Bronchial epithelial cell (primary cell): ENCODE results near the gene RPRD1B. TPM values are rescaled to one million over a fixed set of nuclear protein-coding genes. Genes with fewer than 3 reads are reported as not detected.

Experiments
- DNase-seq: peaks from one replicate; pipeline ENCODE4 v3.0.0-alpha.2; 2010; ENCODE audit warnings: low read depth
- FAIRE-seq: peaks from 2 replicates; lab custom pipeline; 2011; peaks lifted over from hg19 to GRCh38; lab: Jason Lieb, UNC
- H3K27me3 ChIP-seq: 2 replicates; pipeline ENCODE4 v1.5.1; 2011; ENCODE audit warnings: low read length; ENCODE audit not compliant: control insufficient read depth, insufficient read depth
- H3K36me3 ChIP-seq: 2 replicates; pipeline ENCODE4 v1.5.1; 2011; ENCODE audit warnings: low read length; ENCODE audit not compliant: control insufficient read depth, insufficient read depth
- H3K4me3 ChIP-seq: 2 replicates; pipeline ENCODE4 v1.5.1; 2011; ENCODE audit warnings: mild to moderate bottlenecking, low read depth, low read length, control low read depth
- total RNA-seq: library from RNA; depleted of rRNA; stranded (reverse); fragments of >200 nt; gene quantifications from 2 replicates; pipeline ENCODE4 v1.2.1, GENCODE V29; 2014
- TF ChIP-seq, protein P1 (sequence below): IDR thresholded peaks from 2 replicates; pipeline ENCODE4 v1.5.1; 2011; ENCODE audit warnings: mild to moderate bottlenecking, moderate library complexity, low read length, control low read depth, inconsistent platforms; ENCODE audit not compliant: insufficient read depth, severe bottlenecking

RPRD1B gene
- total RNA-seq, 1 donor from 2014 or later, result 18.7 TPM

DNA sequence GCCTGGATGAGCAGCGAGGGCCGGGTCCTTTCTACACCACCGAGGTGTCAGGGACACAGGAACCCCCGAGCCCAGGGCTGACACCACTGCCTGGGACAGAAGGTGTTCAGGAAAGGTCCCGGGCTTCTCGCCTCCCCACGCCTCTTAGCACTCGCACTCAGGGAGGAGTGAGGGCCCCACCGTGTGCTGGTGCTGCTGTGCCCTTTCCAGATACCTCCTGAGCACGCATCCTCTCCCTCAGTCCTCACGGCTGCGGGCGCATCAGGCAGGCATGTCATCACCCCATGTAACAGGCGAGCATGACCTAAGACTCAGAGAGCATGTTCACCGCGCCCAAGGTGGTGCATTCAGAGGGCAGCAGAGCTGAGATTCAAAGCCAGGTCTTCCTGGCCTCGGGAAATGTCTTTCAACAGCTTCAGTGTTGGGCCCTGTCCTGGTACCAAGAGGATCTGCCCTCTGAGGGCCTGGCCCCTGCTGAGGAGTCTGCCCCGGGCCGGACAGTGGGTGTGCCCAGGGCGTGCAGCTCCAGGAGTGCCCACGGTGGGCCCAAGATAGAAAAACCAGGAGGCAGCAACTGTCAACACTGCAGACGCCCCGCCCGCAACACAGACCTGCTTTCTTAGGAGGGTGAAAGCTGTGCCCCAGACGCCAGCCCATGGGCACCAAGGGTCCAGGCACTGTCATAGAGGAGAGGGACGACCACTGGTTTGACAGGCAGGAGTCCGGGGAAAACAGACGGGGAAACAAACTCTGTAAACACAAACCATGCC, 102.3 kb downstream of the RPRD1B start:
- DNase-seq, result no peak
- TF ChIP-seq, protein P1, sequence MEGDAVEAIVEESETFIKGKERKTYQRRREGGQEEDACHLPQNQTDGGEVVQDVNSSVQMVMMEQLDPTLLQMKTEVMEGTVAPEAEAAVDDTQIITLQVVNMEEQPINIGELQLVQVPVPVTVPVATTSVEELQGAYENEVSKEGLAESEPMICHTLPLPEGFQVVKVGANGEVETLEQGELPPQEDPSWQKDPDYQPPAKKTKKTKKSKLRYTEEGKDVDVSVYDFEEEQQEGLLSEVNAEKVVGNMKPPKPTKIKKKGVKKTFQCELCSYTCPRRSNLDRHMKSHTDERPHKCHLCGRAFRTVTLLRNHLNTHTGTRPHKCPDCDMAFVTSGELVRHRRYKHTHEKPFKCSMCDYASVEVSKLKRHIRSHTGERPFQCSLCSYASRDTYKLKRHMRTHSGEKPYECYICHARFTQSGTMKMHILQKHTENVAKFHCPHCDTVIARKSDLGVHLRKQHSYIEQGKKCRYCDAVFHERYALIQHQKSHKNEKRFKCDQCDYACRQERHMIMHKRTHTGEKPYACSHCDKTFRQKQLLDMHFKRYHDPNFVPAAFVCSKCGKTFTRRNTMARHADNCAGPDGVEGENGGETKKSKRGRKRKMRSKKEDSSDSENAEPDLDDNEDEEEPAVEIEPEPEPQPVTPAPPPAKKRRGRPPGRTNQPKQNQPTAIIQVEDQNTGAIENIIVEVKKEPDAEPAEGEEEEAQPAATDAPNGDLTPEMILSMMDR, result no peak
- Histone ChIP-seq H3K36me3 (no peaks in the 10 kb centered on the region), H3K4me3 (no peak overlapping the region), H3K27me3 (no peaks in the 10 kb centered on the region)
- FAIRE-seq, result no peak

DNA sequence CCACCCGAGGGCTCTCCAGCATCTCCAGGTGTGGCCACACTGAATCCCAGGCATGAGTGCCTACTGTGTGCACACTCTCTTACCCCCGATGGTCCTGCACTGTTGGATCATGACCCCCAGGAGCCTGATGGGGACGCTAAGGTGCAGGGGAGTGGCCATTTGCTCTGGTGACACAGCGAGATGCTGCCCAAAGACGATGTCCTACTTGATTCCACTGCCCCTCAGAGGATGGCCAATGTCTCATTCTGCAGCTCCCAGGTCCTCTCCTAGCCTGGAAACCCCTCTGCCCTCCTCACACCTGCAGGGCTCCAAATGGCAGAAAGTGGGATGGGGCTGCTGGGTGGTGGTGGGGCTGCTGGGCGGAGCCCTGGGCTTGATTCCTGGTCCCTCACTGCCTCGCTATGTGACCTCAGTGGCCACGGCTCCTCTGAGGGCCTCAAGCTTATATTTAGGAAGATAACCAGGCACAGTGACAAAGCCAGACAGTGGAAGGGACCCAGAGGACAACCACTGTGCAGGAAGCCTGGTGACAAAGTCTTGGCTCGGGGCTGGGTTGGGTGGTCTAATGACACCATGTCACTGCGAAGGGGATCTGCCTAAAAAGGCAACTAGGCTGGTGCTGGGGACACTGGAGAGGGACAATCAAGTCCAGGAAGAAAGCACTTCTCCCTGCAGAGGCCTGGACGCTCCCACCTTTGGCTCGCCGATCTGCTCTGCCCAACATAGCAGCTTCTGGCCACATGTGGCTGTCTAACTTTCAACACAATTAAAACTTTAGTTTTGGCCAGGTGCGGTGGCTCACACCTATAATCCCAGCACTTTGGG, 103.1 kb downstream of the RPRD1B start:
- Histone ChIP-seq H3K27me3 (no peaks in the 10 kb centered on the region), H3K4me3 (no peak overlapping the region), H3K36me3 (no peaks in the 10 kb centered on the region)
- no peak for DNase-seq
- no peak for FAIRE-seq
- TF ChIP-seq, protein P1, result no peak

DNA sequence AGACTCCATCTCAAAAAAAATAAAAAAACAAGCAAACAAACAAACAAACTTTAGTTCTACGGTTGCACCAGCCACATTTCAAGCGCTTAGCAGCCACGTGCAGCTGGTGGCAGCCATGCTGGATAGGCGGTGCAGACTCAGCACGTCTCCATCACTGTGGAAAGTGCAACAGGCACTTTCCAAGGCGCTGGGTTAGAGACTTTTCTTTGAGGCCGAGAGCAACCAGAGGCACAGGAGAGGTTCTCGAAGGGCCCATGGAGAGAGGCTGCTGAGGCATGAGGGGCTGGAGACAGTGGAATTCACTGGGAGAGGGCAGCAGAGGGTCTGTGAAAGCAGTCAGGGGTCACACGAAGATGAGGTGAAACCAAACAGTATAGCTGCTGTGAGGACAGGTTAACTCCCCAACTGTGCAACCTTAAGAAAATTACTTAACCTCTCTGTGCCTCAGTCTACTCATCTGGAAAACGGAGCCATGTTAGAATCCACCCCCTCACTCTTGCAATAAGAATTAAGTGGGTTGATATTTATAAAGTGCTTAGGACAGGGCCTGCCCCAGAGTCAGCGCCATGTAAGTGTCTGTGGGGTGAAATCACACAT, 104.0 kb downstream of the RPRD1B start:
- no peak for DNase-seq
- TF ChIP-seq, protein P1, result no peak
- Histone ChIP-seq H3K4me3 (no peak overlapping the region), H3K36me3 (no peaks in the 10 kb centered on the region), H3K27me3 (no peaks in the 10 kb centered on the region)
- FAIRE-seq, result no peak

DNA sequence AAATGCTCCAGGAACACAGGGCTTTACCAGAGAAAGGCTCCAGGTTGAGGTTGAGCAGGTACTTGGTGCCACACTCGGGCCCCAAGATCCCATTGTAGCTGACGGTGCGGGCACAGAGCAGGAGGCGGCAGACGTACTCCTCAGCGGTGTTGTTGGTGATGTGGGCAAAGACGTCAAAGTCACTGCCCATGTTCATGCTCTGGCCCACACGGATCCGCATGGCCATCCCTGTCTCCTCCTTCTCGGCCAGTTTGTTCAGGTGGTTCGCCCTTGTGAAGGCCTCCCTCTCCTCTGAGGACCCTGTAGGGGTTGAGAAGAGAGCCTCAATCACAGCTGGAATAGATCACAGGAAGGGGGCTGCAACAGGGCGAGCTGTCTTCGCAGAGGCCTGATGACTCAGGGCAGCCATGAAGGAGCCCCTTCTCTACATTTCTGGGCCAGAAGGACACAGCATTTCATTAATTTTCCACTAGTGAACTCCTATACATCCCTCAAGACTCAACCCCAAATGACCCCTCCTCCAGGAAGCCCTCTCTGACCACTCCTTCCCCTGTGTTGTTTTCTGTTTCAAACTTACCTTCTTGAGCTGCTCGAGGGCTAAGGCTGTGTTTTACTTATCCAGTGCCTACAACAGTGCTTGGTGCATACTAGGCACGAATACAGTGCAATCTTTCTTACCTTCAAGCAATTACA, 104.7 kb downstream of the RPRD1B start:
- no peak for FAIRE-seq
- TF ChIP-seq, protein P1, result no peak
- no peak for DNase-seq
- Histone ChIP-seq H3K27me3 (no peaks in the 10 kb centered on the region), H3K4me3 (no peak overlapping the region), H3K36me3 (no peaks in the 10 kb centered on the region)

DNA sequence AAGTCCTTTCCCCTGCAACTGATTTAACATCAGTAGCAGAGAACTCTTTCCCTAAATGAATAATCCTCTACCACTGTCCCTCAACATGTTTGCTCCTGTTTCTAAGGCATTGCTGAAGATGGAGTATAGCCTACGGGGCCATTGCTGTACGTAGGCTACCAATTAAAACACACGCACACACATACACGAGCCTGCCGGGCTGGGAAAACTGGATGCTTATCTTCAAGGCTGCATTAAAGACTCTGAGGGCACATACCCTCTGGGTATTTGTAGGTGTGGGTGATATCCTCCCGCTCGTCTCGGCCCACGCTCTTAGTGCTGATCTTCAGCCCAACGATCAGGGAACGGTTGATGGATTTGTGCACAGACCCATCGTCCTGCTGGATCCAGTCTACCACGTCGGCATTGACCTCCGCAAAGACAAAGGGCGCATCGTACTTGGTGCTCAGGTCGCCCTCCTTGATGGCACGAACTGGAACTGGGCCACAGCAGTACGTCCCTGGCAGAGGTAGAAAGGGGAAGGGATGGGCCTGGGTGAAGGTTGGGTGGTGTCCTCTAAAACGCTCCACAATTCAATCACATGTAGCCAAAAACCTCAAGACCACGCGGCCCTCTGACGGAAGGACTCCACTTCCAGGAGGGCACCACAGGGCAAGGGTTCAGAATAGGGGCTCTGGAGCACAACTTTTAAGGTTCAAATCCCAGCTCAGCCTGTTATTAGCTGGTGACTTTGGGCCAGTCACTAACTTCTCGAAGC, 105.8 kb downstream of the RPRD1B start:
- no peaks in the 10 kb centered on the region for H3K27me3 ChIP-seq
- H3K36me3 ChIP-seq, result no peaks in the 10 kb centered on the region
- TF ChIP-seq, protein P1, result no peak
- FAIRE-seq, result no peak
- H3K4me3 ChIP-seq, result no peak overlapping the region
- DNase-seq, result no peak
